Measurements from ENCODE around the gene HSPA14. TPM values are rescaled to one million over a fixed set of nuclear protein-coding genes. Genes with fewer than 3 reads are reported as not detected.
"Not testable (repeated sequence)": the region's sequence is repeated elsewhere in the genome, so short reads cannot be mapped to it uniquely, and the experiment has no call there.

Gene HSPA14
- total RNA-seq, 3 donors from 2014 or later = 10.5 to 20.1 (median 13.3) TPM

- ATAC-seq (no peak), DNase-seq (no peak)
- Histone ChIP-seq H3K4me3 (no peak overlapping the region), H3K9me3 (no peaks in the 10 kb centered on the region), H3K4me1 (ENCODE audit: low read depth) (no peaks in the 10 kb centered on the region), H3K36me3 (ENCODE audit: low read depth) (peaks cover 7% of the 10 kb centered on the region)
- intact Hi-C loops (cut with DNase I, micrococcal nuclease) = no loop called here
- TF ChIP-seq, protein P1, sequence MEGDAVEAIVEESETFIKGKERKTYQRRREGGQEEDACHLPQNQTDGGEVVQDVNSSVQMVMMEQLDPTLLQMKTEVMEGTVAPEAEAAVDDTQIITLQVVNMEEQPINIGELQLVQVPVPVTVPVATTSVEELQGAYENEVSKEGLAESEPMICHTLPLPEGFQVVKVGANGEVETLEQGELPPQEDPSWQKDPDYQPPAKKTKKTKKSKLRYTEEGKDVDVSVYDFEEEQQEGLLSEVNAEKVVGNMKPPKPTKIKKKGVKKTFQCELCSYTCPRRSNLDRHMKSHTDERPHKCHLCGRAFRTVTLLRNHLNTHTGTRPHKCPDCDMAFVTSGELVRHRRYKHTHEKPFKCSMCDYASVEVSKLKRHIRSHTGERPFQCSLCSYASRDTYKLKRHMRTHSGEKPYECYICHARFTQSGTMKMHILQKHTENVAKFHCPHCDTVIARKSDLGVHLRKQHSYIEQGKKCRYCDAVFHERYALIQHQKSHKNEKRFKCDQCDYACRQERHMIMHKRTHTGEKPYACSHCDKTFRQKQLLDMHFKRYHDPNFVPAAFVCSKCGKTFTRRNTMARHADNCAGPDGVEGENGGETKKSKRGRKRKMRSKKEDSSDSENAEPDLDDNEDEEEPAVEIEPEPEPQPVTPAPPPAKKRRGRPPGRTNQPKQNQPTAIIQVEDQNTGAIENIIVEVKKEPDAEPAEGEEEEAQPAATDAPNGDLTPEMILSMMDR (IDR thresholded peaks at IDR 0.05) = no peak
Measured at GRCh38 chr10:14904864-14905263, 66.8 kb downstream of the HSPA14 start.

- TF ChIP-seq, protein P1 (IDR thresholded peaks at IDR 0.05) = no peak
- peaks cover 7% of the 10 kb centered on the region for H3K36me3 ChIP-seq (ENCODE audit: low read depth)
- no peak for DNase-seq
- intact Hi-C loops (cut with DNase I, micrococcal nuclease) = no loop called here
- no peak for ATAC-seq
- H3K4me1 ChIP-seq (ENCODE audit: low read depth) = no peaks in the 10 kb centered on the region
- H3K4me3 ChIP-seq = no peak overlapping the region
- H3K9me3 ChIP-seq = no peaks in the 10 kb centered on the region
Measured at GRCh38 chr10:14905890-14906289, 67.8 kb downstream of the HSPA14 start.

- no peaks in the 10 kb centered on the region for H3K4me1 ChIP-seq (ENCODE audit: low read depth)
- no peak for DNase-seq
- no peaks in the 10 kb centered on the region for H3K9me3 ChIP-seq
- ATAC-seq = no peak
- intact Hi-C loops (cut with DNase I, micrococcal nuclease) = no loop called here
- peaks cover 7% of the 10 kb centered on the region for H3K36me3 ChIP-seq (ENCODE audit: low read depth)
- TF ChIP-seq, protein P1 (IDR thresholded peaks at IDR 0.05) = no peak
- no peak overlapping the region for H3K4me3 ChIP-seq
Measured at GRCh38 chr10:14906765-14907164, 68.7 kb downstream of the HSPA14 start.

DNA sequence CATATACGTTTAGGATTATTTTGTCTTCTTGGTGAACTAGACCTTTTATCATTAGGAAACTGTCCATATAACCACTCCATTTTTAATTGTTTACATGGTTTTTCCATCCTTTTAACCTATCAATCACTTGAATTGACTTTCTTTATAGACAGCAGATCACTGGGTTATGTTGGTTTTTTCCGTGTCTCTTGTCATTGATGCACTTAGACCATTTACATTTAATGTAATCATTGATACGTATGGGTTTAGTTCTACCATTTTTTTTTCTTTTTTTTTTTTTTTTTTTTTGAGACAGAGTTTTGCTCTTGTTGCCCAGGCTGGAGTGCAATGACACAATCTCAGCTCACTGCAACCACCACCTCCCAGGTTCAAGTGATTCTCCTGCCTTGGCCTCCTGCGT lies 69.5 kb downstream of the HSPA14 start:
- intact Hi-C loops (cut with DNase I, micrococcal nuclease); H3K36me3 ChIP-seq (ENCODE audit: low read depth): not testable (repeated sequence)

DNA sequence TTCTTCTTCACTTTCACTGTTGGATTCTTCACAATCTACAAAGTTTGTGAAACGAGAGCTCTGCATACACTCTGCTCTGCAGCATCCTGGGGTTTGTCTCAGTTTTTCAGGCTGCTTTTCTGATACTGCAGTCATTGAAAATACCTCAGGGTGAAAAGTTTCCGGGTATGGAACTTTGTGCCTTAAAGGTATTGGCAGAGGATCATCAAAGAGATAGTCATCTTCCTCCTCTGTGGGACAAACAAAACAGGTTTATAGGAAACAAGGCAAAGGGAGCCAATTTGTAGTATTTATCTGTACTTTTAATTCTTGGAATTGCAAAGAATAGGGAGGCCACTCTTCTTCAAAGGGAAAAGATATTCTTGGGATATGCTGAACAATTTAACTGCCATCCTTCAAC lies 71.0 kb downstream of the HSPA14 start:
- TF ChIP-seq, protein P1 (IDR thresholded peaks at IDR 0.05) = no peak
- peaks cover 7% of the 10 kb centered on the region for H3K36me3 ChIP-seq (ENCODE audit: low read depth)
- intact Hi-C loops (cut with DNase I, micrococcal nuclease) = no loop called here

More for the DNA sequence above, 69.5 kb downstream of the HSPA14 start:
- H3K4me3 ChIP-seq; H3K9me3 ChIP-seq; ATAC-seq; DNase-seq; H3K4me1 ChIP-seq (ENCODE audit: low read depth): not testable (repeated sequence)

GRCh38 chr10:14910953-14911352 lies 72.8 kb downstream of the HSPA14 start:
- ATAC-seq (no peak), DNase-seq (no peak)
- peaks cover 7% of the 10 kb centered on the region for H3K36me3 ChIP-seq (ENCODE audit: low read depth)
- TF ChIP-seq, protein P1 (IDR thresholded peaks at IDR 0.05) = no peak
- H3K4me3 ChIP-seq = no peak overlapping the region
- H3K4me1 ChIP-seq (ENCODE audit: low read depth) = no peaks in the 10 kb centered on the region
- H3K9me3 ChIP-seq = peaks cover 2% of the 10 kb centered on the region
- intact Hi-C loops (cut with DNase I, micrococcal nuclease) = no loop called here

More for the DNA sequence above, 71.0 kb downstream of the HSPA14 start:
- Histone ChIP-seq H3K9me3 (no peaks in the 10 kb centered on the region), H3K4me1 (ENCODE audit: low read depth) (no peaks in the 10 kb centered on the region), H3K4me3 (no peak overlapping the region)
- ATAC-seq = no peak
- DNase-seq = no peak

All from mucosa of descending colon (tissue), 3 donors.